HEK293 (cell line): Measurements from ENCODE around the gene B4GALT5.

ENCODE experiments used
- HIC1 ChIP-seq: fragments of 450-650 bp; formaldehyde crosslinking; IDR thresholded peaks from 2 replicates; pipeline ENCODE4 v1.5.1; 2016; ENCODE audit warnings: missing biosample characterization, missing genetic modification characterization
- MEIS1 ChIP-seq: sonication (generic); formaldehyde crosslinking; IDR thresholded peaks from 2 replicates; pipeline ENCODE4 v1.8.1; 2022; ENCODE audit warnings: missing genetic modification reagents, mild to moderate bottlenecking, borderline replicate concordance
- OSR2 ChIP-seq: fragments of 450-650 bp; formaldehyde crosslinking; IDR thresholded peaks from 2 replicates; pipeline ENCODE4 v1.5.1; 2016; ENCODE audit warnings: missing biosample characterization, missing genetic modification characterization
- SCRT1 ChIP-seq: fragments of 450-650 bp; formaldehyde crosslinking; IDR thresholded peaks from 2 replicates; pipeline ENCODE4 v1.5.1; 2016; ENCODE audit warnings: missing biosample characterization, missing genetic modification characterization, borderline replicate concordance
- YY1 ChIP-seq: fragments of 450-650 bp; formaldehyde crosslinking; IDR thresholded peaks from 2 replicates; pipeline ENCODE4 v1.5.1; 2018; ENCODE audit warnings: missing biosample characterization, missing genetic modification characterization
- ZBTB17 ChIP-seq: fragments of 450-650 bp; formaldehyde crosslinking; IDR thresholded peaks from 2 replicates; pipeline ENCODE4 v1.5.1; 2016; ENCODE audit warnings: missing biosample characterization, missing genetic modification characterization
- ZBTB20 ChIP-seq: fragments of 450-650 bp; formaldehyde crosslinking; IDR thresholded peaks from 2 replicates; pipeline ENCODE4 v1.5.1; 2016; ENCODE audit warnings: missing biosample characterization, missing genetic modification characterization
- ZNF114 ChIP-seq: fragments of 450-650 bp; formaldehyde crosslinking; IDR thresholded peaks from 2 replicates; pipeline ENCODE4 v1.5.0; 2017; ENCODE audit warnings: missing biosample characterization, missing genetic modification characterization
- ZNF146 ChIP-seq: fragments of 450-650 bp; formaldehyde crosslinking; IDR thresholded peaks from 2 replicates; pipeline ENCODE4 v1.5.1; 2016; ENCODE audit warnings: missing biosample characterization, missing genetic modification characterization
- ZNF148 ChIP-seq: fragments of 450-650 bp; formaldehyde crosslinking; IDR thresholded peaks from 2 replicates; pipeline ENCODE4 v1.5.0; 2017; ENCODE audit warnings: missing biosample characterization, missing genetic modification characterization, borderline replicate concordance
- ZNF248 ChIP-seq: fragments of 450-650 bp; formaldehyde crosslinking; IDR thresholded peaks from 2 replicates; pipeline ENCODE4 v1.5.1; 2017; ENCODE audit warnings: missing biosample characterization, missing genetic modification characterization
- ZNF366 ChIP-seq: fragments of 450-650 bp; formaldehyde crosslinking; conservative IDR thresholded peaks from 2 replicates; pipeline ENCODE4 v1.5.1; 2016; ENCODE audit warnings: missing biosample characterization, missing genetic modification characterization
- ZNF391 ChIP-seq: fragments of 450-650 bp; formaldehyde crosslinking; IDR thresholded peaks from 2 replicates; pipeline ENCODE4 v1.5.1; 2016; ENCODE audit warnings: low read depth, missing biosample characterization, missing genetic modification characterization, borderline replicate concordance
- ZNF510 ChIP-seq: fragments of 450-650 bp; formaldehyde crosslinking; IDR thresholded peaks from 2 replicates; pipeline ENCODE4 v1.5.1; 2018; ENCODE audit warnings: mild to moderate bottlenecking, missing genetic modification characterization, missing biosample characterization; ENCODE audit not compliant: insufficient replicate concordance
- ZNF521 ChIP-seq: fragments of 450-650 bp; formaldehyde crosslinking; IDR thresholded peaks from 2 replicates; pipeline ENCODE4 v1.5.1; 2017; ENCODE audit warnings: missing biosample characterization, mild to moderate bottlenecking, missing genetic modification characterization
- ZNF549 ChIP-seq: fragments of 450-650 bp; IDR thresholded peaks from 2 replicates; pipeline ENCODE4 v1.5.1; 2018; ENCODE audit warnings: missing biosample characterization, missing genetic modification characterization, mild to moderate bottlenecking, inconsistent platforms, moderate library complexity
- ZNF561 ChIP-seq: fragments of 450-650 bp; IDR thresholded peaks from 2 replicates; pipeline ENCODE4 v1.5.1; 2018; ENCODE audit warnings: missing biosample characterization, missing genetic modification characterization, borderline replicate concordance
- ZNF76 ChIP-seq: fragments of 450-650 bp; formaldehyde crosslinking; IDR thresholded peaks from 2 replicates; pipeline ENCODE4; 2016; ENCODE audit warnings: low read depth, missing biosample characterization, missing genetic modification characterization, borderline replicate concordance
- ZNF785 ChIP-seq: fragments of 450-650 bp; formaldehyde crosslinking; IDR thresholded peaks from 2 replicates; pipeline ENCODE4 v1.5.1; 2016; ENCODE audit warnings: missing biosample characterization, missing genetic modification characterization
- ZNF792 ChIP-seq: fragments of 450-650 bp; formaldehyde crosslinking; IDR thresholded peaks from 2 replicates; pipeline ENCODE4 v1.5.1; 2016; ENCODE audit warnings: missing biosample characterization, missing genetic modification characterization
- TF ChIP-seq, protein P1 (sequence below): fragments of 450-650 bp; formaldehyde crosslinking; IDR thresholded peaks from 2 replicates; pipeline ENCODE4 v1.5.1; 2016; ENCODE audit warnings: missing biosample characterization, missing genetic modification characterization
- TF ChIP-seq, protein P2 (sequence below): fragments of 450-650 bp; formaldehyde crosslinking; IDR thresholded peaks from 2 replicates; pipeline ENCODE4; 2016; ENCODE audit warnings: missing biosample characterization, missing genetic modification characterization
- TF ChIP-seq, protein P3 (sequence below): sonication (generic); formaldehyde crosslinking; IDR thresholded peaks from 2 replicates; pipeline ENCODE4 v1.8.1; 2022; ENCODE audit warnings: mild to moderate bottlenecking, moderate library complexity, missing genetic modification reagents
- TF ChIP-seq, protein P4 (sequence below): fragments of 450-650 bp; formaldehyde crosslinking; IDR thresholded peaks from 2 replicates; pipeline ENCODE4 v1.5.1; 2016; ENCODE audit warnings: missing biosample characterization, missing genetic modification characterization
- TF ChIP-seq, protein P5 (sequence below): fragments of 450-650 bp; formaldehyde crosslinking; IDR thresholded peaks from 2 replicates; pipeline ENCODE4 v1.5.1; 2017; ENCODE audit warnings: missing biosample characterization, missing genetic modification characterization
- TF ChIP-seq, protein P6 (sequence below): fragments of 450-650 bp; formaldehyde crosslinking; IDR thresholded peaks from 2 replicates; pipeline ENCODE4 v1.5.1; 2016; ENCODE audit warnings: missing biosample characterization, missing genetic modification characterization, low read depth

The B4GALT5 gene

GRCh38 chr20:49712996-49713752 lies 504 bp downstream of the B4GALT5 start (continued):
- TF ChIP-seq, protein P1, sequence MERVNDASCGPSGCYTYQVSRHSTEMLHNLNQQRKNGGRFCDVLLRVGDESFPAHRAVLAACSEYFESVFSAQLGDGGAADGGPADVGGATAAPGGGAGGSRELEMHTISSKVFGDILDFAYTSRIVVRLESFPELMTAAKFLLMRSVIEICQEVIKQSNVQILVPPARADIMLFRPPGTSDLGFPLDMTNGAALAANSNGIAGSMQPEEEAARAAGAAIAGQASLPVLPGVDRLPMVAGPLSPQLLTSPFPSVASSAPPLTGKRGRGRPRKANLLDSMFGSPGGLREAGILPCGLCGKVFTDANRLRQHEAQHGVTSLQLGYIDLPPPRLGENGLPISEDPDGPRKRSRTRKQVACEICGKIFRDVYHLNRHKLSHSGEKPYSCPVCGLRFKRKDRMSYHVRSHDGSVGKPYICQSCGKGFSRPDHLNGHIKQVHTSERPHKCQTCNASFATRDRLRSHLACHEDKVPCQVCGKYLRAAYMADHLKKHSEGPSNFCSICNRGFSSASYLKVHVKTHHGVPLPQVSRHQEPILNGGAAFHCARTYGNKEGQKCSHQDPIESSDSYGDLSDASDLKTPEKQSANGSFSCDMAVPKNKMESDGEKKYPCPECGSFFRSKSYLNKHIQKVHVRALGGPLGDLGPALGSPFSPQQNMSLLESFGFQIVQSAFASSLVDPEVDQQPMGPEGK (tag by site-specific recombination): peak; percentile 83
- TF ChIP-seq ZNF114: no peak
- peak; percentile 93 for TF ChIP-seq ZBTB20 (tag by site-specific recombination)
- peak; percentile 97 for TF ChIP-seq ZNF76 (tag by site-specific recombination)
- no peak for TF ChIP-seq ZNF148 (tag by site-specific recombination)
- no peak for TF ChIP-seq YY1 (tag by site-specific recombination)
- no peak for TF ChIP-seq ZNF510 (tag by site-specific recombination)
- TF ChIP-seq, protein P2, sequence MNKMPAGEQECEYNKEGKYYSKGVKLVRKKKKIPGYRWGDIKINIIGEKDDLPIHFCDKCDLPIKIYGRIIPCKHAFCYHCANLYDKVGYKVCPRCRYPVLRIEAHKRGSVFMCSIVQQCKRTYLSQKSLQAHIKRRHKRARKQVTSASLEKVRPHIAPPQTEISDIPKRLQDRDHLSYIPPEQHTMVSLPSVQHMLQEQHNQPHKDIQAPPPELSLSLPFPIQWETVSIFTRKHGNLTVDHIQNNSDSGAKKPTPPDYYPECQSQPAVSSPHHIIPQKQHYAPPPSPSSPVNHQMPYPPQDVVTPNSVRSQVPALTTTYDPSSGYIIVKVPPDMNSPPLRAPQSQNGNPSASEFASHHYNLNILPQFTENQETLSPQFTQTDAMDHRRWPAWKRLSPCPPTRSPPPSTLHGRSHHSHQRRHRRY (tag by site-specific recombination): no peak
- no peak for TF ChIP-seq HIC1 (tag by site-specific recombination)
- TF ChIP-seq ZNF549 (tag by site-specific recombination): no peak
- TF ChIP-seq OSR2: peak; percentile 25; the same call in 1 of the 2 replicates
- no peak for TF ChIP-seq SCRT1
- TF ChIP-seq ZNF146 (tag by site-specific recombination): no peak
- TF ChIP-seq, protein P3, sequence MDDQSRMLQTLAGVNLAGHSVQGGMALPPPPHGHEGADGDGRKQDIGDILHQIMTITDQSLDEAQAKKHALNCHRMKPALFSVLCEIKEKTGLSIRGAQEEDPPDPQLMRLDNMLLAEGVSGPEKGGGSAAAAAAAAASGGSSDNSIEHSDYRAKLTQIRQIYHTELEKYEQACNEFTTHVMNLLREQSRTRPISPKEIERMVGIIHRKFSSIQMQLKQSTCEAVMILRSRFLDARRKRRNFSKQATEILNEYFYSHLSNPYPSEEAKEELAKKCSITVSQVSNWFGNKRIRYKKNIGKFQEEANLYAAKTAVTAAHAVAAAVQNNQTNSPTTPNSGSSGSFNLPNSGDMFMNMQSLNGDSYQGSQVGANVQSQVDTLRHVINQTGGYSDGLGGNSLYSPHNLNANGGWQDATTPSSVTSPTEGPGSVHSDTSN (CRISPR knock-in tag): no peak
- TF ChIP-seq, protein P4, sequence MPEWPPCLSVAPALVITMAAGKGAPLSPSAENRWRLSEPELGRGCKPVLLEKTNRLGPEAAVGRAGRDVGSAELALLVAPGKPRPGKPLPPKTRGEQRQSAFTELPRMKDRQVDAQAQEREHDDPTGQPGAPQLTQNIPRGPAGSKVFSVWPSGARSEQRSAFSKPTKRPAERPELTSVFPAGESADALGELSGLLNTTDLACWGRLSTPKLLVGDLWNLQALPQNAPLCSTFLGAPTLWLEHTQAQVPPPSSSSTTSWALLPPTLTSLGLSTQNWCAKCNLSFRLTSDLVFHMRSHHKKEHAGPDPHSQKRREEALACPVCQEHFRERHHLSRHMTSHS (tag by site-specific recombination): 0 out of 2 replicates have a peak, but pooled peaks have one; percentile 8
- TF ChIP-seq ZNF391 (tag by site-specific recombination): no peak; the same call in 1 of the 2 replicates
- TF ChIP-seq ZNF521 (tag by site-specific recombination): no peak
- TF ChIP-seq ZNF792 (tag by site-specific recombination): no peak
- TF ChIP-seq ZBTB17 (tag by site-specific recombination): 0 out of 2 replicates have a peak, but pooled peaks have one; percentile 25
- TF ChIP-seq ZNF366 (tag by site-specific recombination): no peak; the same call in 1 of the 2 replicates
- TF ChIP-seq MEIS1 (CRISPR knock-in tag): no peak
- TF ChIP-seq, protein P5, sequence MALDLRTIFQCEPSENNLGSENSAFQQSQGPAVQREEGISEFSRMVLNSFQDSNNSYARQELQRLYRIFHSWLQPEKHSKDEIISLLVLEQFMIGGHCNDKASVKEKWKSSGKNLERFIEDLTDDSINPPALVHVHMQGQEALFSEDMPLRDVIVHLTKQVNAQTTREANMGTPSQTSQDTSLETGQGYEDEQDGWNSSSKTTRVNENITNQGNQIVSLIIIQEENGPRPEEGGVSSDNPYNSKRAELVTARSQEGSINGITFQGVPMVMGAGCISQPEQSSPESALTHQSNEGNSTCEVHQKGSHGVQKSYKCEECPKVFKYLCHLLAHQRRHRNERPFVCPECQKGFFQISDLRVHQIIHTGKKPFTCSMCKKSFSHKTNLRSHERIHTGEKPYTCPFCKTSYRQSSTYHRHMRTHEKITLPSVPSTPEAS (tag by site-specific recombination): no peak
- TF ChIP-seq ZNF561 (tag by site-specific recombination): no peak
- TF ChIP-seq ZNF248 (tag by site-specific recombination): no peak
- TF ChIP-seq ZNF785 (tag by site-specific recombination): no peak
- TF ChIP-seq, protein P6, sequence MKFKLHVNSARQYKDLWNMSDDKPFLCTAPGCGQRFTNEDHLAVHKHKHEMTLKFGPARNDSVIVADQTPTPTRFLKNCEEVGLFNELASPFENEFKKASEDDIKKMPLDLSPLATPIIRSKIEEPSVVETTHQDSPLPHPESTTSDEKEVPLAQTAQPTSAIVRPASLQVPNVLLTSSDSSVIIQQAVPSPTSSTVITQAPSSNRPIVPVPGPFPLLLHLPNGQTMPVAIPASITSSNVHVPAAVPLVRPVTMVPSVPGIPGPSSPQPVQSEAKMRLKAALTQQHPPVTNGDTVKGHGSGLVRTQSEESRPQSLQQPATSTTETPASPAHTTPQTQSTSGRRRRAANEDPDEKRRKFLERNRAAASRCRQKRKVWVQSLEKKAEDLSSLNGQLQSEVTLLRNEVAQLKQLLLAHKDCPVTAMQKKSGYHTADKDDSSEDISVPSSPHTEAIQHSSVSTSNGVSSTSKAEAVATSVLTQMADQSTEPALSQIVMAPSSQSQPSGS: no peak
